IPS-15b (cell line): Measurements from ENCODE around the gene KRT75.

Source experiments
- H3K27me3 ChIP-seq: one replicate; pipeline ENCODE4 v1.6.1; 2013; ENCODE audit warnings: low read length; ENCODE audit not compliant: control insufficient read depth, insufficient read depth
- H3K36me3 ChIP-seq: one replicate; pipeline ENCODE4 v1.6.1; 2013; ENCODE audit warnings: low read length; ENCODE audit not compliant: control insufficient read depth, insufficient read depth
- H3K4me1 ChIP-seq: one replicate; pipeline ENCODE4 v1.6.1; 2013; ENCODE audit warnings: mild to moderate bottlenecking, low read length; ENCODE audit not compliant: control insufficient read depth, insufficient read depth
- H3K4me3 ChIP-seq: one replicate; pipeline ENCODE4 v1.5.1; 2013; ENCODE audit warnings: low read depth, low read length
- H3K9ac ChIP-seq: one replicate; pipeline ENCODE4 v1.6.1; 2013; ENCODE audit warnings: low read depth, mild to moderate bottlenecking, low read length
- H3K9me3 ChIP-seq: one replicate; pipeline ENCODE4 v1.6.1; 2013; ENCODE audit warnings: mild to moderate bottlenecking, low read length; ENCODE audit not compliant: control insufficient read depth, insufficient read depth

KRT75 gene

DNA sequence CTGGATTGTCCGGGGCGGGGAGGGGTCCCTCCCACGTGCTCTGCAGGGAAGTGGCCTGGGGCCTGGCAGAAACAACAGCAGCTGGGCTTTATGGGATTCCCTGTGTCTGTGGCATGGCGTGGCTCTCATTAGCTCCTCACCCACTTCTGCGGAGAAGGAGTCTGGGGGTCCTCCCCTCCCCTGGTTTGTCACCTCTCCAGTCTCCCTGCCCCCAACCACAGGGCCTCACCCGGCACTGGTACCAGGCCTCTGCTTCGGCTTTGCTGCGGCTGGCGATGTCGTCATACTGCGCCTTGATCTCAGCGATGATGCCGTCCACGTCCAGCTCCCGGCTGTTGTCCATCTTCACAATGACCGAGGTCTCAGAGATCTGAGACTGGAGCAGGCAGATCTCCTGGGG is 34.4 kb downstream of the KRT75 start:
- H3K9ac ChIP-seq: no peak overlapping the region
- no peaks in the 10 kb centered on the region for H3K36me3 ChIP-seq
- peaks cover 4% of the 10 kb centered on the region for H3K27me3 ChIP-seq
- H3K4me1 ChIP-seq: no peaks in the 10 kb centered on the region
- no peak overlapping the region for H3K4me3 ChIP-seq
- H3K9me3 ChIP-seq: no peaks in the 10 kb centered on the region

DNA sequence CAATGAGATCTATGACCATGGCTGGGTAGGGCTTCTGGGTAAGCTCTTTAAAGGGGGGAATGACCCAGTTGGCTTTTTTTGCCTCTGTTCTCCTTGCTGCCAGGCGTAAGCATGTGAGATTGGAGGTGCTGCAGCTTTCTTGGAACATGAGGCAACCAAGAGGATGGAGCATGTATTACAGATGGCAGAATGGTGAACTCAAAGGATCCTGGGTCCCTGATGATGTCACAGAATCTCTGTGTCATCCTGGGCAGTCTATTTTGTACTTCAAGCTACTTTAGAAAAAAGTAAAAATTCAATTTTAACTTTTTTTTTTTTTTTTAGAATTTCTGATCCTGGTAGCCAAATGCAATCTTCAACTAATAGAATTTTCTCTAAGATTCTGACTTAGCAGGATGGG is 36.0 kb downstream of the KRT75 start:
- Histone ChIP-seq H3K36me3 (no peaks in the 10 kb centered on the region), H3K4me3 (no peak overlapping the region), H3K4me1 (no peaks in the 10 kb centered on the region), H3K27me3 (peaks cover 4% of the 10 kb centered on the region), H3K9ac (no peak overlapping the region), H3K9me3 (no peaks in the 10 kb centered on the region)

DNA sequence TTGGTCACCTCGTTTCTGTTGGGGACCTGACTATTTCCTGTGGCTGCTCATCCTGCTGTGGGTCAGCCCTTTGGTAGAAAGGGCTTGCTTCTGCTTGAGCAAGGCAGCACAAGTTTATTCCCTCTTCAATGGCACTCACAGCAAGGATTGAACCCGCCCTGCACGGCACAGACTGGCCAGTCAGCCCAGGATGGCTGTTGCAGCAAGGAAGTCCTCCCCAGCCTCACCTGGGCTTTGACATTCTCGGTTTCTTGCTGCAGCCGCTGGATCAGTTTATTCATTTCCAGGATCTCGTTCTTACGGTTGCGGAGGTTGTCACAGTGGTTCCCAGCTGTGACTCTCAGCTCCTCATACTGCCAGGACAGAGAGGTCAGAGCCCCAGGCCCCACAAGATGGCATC is 37.5 kb downstream of the KRT75 start:
- Histone ChIP-seq H3K4me3 (no peak overlapping the region), H3K36me3 (no peaks in the 10 kb centered on the region), H3K9ac (no peak overlapping the region), H3K27me3 (peaks cover 4% of the 10 kb centered on the region), H3K4me1 (no peaks in the 10 kb centered on the region), H3K9me3 (no peaks in the 10 kb centered on the region)

DNA sequence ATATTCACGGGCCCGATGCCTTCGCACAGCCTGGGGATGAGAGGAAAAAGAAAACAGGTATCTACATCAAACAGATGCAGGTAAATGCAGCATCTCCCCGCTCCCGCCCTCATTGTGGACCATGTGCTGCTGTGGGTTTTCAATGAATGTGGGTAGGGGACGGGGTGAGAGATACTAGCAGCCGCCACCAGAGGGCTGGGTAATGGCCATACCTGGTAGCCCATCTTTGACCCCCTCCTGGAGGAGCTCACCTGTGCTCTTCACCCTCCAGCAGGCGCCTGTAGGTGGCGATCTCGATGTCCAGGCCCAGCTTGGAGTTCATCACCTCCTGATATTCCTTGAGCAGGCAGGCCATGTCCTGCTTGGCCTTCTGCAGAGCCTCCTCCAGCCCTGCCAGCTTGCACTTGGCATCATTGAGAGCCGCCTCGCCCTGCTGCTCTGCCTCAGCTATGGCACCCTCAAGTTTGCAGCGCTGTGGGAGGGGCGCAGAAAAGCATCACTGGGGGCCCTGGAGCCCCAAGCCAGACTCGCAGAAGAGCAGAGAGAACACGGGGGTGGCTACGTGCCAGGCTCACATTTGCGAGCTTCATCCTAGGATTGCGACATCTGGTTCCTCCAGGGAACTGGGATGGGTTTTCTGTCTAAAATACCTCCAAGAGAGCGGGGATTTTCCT is 38.3 kb downstream of the KRT75 start:
- no peaks in the 10 kb centered on the region for H3K36me3 ChIP-seq
- H3K9ac ChIP-seq: no peak overlapping the region
- H3K27me3 ChIP-seq: peaks cover 4% of the 10 kb centered on the region
- H3K4me3 ChIP-seq: no peak overlapping the region
- H3K9me3 ChIP-seq: no peaks in the 10 kb centered on the region
- no peaks in the 10 kb centered on the region for H3K4me1 ChIP-seq

DNA sequence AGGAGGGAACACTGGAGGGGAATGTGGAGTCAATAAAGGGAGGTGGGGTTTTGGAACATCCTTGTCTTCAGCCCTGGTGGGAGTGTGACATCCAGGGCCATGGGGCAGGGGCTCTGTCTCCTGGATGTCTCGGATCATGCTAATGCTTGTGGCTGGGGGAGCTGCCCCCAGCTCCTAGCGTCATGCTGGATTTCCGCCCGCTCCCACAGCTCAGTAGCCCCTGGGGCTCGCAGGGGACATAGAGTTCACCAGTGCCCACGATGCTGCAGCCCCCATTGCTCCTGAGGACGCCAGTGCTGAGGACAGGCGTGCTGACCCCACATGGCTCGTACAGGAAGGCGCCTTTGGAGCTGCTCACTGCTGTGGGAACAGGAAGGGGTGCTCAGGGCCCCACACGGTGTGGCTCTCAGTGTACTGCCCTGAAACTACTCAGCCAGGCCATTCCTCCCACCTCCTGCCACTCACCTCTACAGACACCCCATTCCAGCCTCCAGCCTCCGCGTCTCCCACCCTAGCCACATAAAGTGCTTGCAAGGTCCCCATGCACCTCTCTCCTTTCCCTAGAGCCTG is 39.2 kb downstream of the KRT75 start:
- Histone ChIP-seq H3K27me3 (peaks cover 4% of the 10 kb centered on the region), H3K36me3 (no peaks in the 10 kb centered on the region), H3K4me1 (no peaks in the 10 kb centered on the region), H3K9ac (no peak overlapping the region), H3K4me3 (no peak overlapping the region), H3K9me3 (no peaks in the 10 kb centered on the region)

DNA sequence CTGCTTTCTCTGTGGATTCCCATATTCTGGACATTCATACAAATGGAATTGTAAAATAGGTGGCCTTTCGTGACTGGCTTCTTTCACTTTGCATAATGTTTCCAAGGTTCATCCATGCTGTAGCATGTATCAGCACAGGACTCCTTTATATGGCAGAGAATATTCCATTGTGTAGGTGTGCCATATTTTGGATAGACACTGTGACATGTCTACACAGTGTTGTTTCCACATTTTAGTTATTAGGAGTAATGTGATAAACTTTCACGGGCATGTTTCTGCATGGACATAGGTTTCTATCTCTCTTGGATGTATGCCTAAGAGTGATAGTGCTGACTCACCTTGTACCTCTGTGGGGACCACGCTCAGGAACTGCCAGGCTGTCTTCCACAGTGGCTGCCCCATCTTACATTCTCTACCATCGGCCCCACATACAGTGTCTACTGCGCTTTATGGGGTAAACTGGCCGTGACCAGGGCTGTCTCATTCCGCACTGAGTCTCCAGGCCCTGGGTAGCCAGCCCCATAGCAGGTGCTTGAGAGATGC is 41.6 kb downstream of the KRT75 start:
- H3K27me3 ChIP-seq: peaks cover 4% of the 10 kb centered on the region
- no peaks in the 10 kb centered on the region for H3K4me1 ChIP-seq
- H3K9me3 ChIP-seq: no peaks in the 10 kb centered on the region
- H3K9ac ChIP-seq: no peak overlapping the region
- H3K36me3 ChIP-seq: no peaks in the 10 kb centered on the region
- no peak overlapping the region for H3K4me3 ChIP-seq

- H3K27me3 ChIP-seq: peaks cover 4% of the 10 kb centered on the region
- no peaks in the 10 kb centered on the region for H3K36me3 ChIP-seq
- H3K4me3 ChIP-seq: no peak overlapping the region
- no peaks in the 10 kb centered on the region for H3K4me1 ChIP-seq
- H3K9me3 ChIP-seq: no peaks in the 10 kb centered on the region
- H3K9ac ChIP-seq: no peak overlapping the region
These were observed 42.6 kb downstream of the KRT75 start for GRCh38 chr12:52391618-52392002.

- H3K9ac ChIP-seq: no peak overlapping the region
- H3K36me3 ChIP-seq: no peaks in the 10 kb centered on the region
- no peak overlapping the region for H3K4me3 ChIP-seq
- H3K4me1 ChIP-seq: no peaks in the 10 kb centered on the region
- no peaks in the 10 kb centered on the region for H3K9me3 ChIP-seq
- peaks cover 4% of the 10 kb centered on the region for H3K27me3 ChIP-seq
These were observed 43.2 kb downstream of the KRT75 start for GRCh38 chr12:52390739-52391617.

DNA sequence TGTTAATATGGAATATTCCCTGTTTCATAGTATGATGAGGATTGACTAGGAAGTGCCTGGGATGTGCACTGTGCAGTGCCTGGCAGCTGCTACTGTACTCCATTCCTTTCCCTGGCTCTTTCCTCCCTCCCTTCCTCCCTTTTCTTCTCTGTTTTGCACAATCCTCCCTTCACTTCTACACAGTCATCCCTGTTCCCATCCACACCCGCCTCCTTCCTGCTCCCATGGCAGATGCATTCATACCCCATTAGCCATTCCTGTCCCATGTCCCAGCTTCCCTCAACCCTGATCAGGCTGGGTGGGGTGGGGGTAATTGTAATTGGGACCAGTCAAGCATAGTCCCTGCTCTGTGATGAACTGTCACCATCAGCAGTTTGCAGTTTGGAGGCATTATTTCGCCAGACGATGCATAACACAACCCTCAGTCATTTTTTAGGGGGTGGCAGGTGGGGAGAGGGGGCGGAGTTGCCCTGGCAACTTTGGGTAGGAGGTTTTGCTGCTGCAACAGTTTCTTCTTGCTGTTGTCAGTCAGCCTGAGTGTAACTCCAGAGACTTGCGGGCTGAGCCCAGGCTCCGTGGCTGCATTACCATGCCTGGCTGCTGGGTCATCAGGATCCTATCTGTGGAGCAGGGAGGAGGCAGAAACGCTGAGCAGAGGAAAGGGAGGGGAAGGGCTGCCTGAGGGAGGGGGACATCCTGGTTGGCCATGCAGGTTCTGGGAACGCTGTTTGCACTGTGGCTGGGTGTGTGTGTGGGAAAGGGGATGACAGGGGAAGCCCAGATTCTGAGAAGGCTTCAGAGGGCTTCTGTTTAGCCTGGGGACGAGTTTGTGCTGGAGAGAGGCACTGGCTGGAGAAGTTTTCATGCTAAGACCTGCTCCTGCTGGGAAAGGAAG is 44.6 kb downstream of the KRT75 start:
- Histone ChIP-seq H3K27me3 (no peaks in the 10 kb centered on the region), H3K36me3 (no peaks in the 10 kb centered on the region), H3K4me3 (no peak overlapping the region), H3K9ac (no peak overlapping the region), H3K9me3 (no peaks in the 10 kb centered on the region), H3K4me1 (no peaks in the 10 kb centered on the region)

DNA sequence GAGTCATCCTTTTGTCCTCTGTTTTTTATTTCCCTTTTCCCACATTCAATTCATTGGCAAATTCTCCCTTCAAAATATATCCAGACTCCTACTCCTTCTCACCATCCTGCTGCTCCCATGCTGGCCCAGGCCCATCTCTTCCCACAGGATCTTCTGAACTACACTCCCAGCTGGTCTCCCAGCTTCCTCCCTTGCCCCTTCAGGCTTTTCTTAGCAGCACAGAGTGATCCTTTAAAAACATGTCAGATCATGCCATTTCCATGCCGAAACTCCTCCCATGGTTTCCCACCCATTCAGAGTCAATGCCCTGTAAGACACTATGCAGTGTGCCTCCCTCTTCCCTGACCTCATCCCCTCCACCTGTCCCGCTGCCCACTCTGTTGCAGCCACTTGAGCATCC is 46.3 kb downstream of the KRT75 start:
- Histone ChIP-seq H3K9ac (no peak overlapping the region), H3K27me3 (no peaks in the 10 kb centered on the region), H3K4me3 (no peak overlapping the region), H3K9me3 (no peaks in the 10 kb centered on the region), H3K36me3 (no peaks in the 10 kb centered on the region), H3K4me1 (no peaks in the 10 kb centered on the region)

GRCh38 chr12:52385226-52385702 is 48.9 kb downstream of the KRT75 start, which contains the start of gene KRT84:
TSS of gene KRT84 (minus strand) at chr12:52385652. CDS start at chr12:52385585, 67 bp downstream.
- H3K36me3 ChIP-seq: no peaks in the 10 kb centered on the region
- H3K4me3 ChIP-seq: no peak within 1 kb of the TSS
- no peaks in the 10 kb centered on the region for H3K27me3 ChIP-seq
- no peak within 1 kb of the TSS for H3K9ac ChIP-seq
- no peaks in the 10 kb centered on the region for H3K9me3 ChIP-seq
- H3K4me1 ChIP-seq: no peaks in the 10 kb centered on the region
